HL-60 (cell line): ENCODE results near the gene MYEF2.

Experiments
- DNase-seq, 2 experiments: peaks; one replicate each; pipeline ENCODE4 v3.0.0-alpha.2; 2010 to 2020; ENCODE audit warnings: low read depth in 1 of 2, low spot score in 1 of 2
- H3K27ac ChIP-seq: fragments of 250-450 bp; sonication (Bioruptor Pico); replicated peaks from 2 replicates; pipeline ENCODE4 v1.5.1; 2020; ENCODE audit warnings: mild to moderate bottlenecking, moderate library complexity
- H3K27me3 ChIP-seq: fragments of 250-450 bp; sonication (Bioruptor Pico); 2 replicates; pipeline ENCODE4 v1.5.1; 2021; ENCODE audit warnings: mild to moderate bottlenecking, moderate library complexity; ENCODE audit not compliant: insufficient read depth, poor library complexity, severe bottlenecking
- H3K4me3 ChIP-seq: replicated peaks from 2 replicates; pipeline ENCODE4 v1.5.1; 2011; ENCODE audit warnings: mild to moderate bottlenecking, control low read depth, low read length; ENCODE audit not compliant: insufficient read depth
- GABPA ChIP-seq: IDR thresholded peaks from 2 replicates; pipeline ENCODE4 v1.6.1; 2012; ENCODE audit warnings: low read depth
- POLR2AphosphoS5 ChIP-seq: IDR thresholded peaks from 2 replicates; pipeline ENCODE4 v1.6.1; 2012; ENCODE audit warnings: low read depth
- SPI1 ChIP-seq: IDR thresholded peaks from 2 replicates; pipeline ENCODE4 v1.6.1; 2012; ENCODE audit warnings: low read depth, mild to moderate bottlenecking, borderline replicate concordance
- TF ChIP-seq, protein P1 (sequence below): IDR thresholded peaks from one replicate; pipeline ENCODE4 v1.5.1; 2011; ENCODE audit warnings: low read length, control low read depth, inconsistent platforms; ENCODE audit not compliant: insufficient read depth
- TF ChIP-seq, protein P2 (sequence below): IDR thresholded peaks from 2 replicates; pipeline ENCODE4 v1.6.1; 2012; ENCODE audit warnings: low read depth; ENCODE audit not compliant: insufficient replicate concordance

MYEF2 gene

DNA sequence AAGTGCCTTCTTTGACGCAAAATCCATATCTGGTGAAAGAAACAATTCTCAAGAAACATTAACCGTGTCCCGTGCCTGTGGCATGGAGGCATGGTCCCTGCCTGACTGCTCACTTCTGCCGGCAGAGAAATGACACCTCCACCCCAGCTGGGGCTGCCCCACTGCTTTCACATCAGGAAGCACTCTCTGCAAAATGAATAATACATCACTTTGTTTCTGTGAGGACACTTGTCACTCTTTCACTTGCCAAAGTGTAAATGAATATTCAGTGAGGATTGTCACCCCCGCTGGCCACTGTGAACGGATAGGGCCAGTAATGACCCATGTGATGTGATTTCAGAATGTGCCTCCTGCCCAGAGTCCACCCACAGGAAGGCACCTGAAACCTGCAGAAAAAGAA is 88.4 kb downstream of the MYEF2 start:
- DNase-seq: no peak
- no peak overlapping the region for H3K27ac ChIP-seq
- H3K4me3 ChIP-seq: no peak overlapping the region
- H3K27me3 ChIP-seq: peaks cover 5% of the 10 kb centered on the region
- TF ChIP-seq GABPA: no peak
- no peak for TF ChIP-seq SPI1
- TF ChIP-seq, protein P1, sequence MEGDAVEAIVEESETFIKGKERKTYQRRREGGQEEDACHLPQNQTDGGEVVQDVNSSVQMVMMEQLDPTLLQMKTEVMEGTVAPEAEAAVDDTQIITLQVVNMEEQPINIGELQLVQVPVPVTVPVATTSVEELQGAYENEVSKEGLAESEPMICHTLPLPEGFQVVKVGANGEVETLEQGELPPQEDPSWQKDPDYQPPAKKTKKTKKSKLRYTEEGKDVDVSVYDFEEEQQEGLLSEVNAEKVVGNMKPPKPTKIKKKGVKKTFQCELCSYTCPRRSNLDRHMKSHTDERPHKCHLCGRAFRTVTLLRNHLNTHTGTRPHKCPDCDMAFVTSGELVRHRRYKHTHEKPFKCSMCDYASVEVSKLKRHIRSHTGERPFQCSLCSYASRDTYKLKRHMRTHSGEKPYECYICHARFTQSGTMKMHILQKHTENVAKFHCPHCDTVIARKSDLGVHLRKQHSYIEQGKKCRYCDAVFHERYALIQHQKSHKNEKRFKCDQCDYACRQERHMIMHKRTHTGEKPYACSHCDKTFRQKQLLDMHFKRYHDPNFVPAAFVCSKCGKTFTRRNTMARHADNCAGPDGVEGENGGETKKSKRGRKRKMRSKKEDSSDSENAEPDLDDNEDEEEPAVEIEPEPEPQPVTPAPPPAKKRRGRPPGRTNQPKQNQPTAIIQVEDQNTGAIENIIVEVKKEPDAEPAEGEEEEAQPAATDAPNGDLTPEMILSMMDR: no peak
- TF ChIP-seq POLR2AphosphoS5: no peak
- TF ChIP-seq, protein P2, sequence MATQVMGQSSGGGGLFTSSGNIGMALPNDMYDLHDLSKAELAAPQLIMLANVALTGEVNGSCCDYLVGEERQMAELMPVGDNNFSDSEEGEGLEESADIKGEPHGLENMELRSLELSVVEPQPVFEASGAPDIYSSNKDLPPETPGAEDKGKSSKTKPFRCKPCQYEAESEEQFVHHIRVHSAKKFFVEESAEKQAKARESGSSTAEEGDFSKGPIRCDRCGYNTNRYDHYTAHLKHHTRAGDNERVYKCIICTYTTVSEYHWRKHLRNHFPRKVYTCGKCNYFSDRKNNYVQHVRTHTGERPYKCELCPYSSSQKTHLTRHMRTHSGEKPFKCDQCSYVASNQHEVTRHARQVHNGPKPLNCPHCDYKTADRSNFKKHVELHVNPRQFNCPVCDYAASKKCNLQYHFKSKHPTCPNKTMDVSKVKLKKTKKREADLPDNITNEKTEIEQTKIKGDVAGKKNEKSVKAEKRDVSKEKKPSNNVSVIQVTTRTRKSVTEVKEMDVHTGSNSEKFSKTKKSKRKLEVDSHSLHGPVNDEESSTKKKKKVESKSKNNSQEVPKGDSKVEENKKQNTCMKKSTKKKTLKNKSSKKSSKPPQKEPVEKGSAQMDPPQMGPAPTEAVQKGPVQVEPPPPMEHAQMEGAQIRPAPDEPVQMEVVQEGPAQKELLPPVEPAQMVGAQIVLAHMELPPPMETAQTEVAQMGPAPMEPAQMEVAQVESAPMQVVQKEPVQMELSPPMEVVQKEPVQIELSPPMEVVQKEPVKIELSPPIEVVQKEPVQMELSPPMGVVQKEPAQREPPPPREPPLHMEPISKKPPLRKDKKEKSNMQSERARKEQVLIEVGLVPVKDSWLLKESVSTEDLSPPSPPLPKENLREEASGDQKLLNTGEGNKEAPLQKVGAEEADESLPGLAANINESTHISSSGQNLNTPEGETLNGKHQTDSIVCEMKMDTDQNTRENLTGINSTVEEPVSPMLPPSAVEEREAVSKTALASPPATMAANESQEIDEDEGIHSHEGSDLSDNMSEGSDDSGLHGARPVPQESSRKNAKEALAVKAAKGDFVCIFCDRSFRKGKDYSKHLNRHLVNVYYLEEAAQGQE: no peak

DNA sequence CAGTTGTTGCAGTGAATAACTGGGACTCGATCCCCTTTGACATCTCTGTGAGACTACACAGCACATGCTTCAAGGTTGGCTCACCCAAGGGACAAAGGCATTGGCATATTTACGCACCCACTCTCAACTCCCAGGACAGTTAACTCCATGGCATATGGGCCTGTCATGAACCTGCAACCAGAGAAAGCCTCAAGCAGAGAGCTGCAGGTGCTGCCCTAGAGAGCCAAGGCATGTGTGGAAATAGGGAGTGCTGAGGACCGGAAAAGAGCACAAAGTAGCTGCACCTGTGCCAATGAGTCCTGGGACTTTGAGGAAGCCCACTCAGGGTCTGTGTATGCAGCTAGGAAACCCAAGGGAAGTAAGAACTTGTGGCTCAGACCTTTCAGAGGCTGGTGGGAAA is 90.3 kb downstream of the MYEF2 start:
- TF ChIP-seq, protein P2: no peak
- TF ChIP-seq SPI1 (no peak), POLR2AphosphoS5 (no peak), GABPA (no peak)
- TF ChIP-seq, protein P1: no peak
- H3K4me3 ChIP-seq: no peak overlapping the region
- no peak for DNase-seq
- H3K27ac ChIP-seq: no peak overlapping the region
- H3K27me3 ChIP-seq: peaks cover 5% of the 10 kb centered on the region

DNA sequence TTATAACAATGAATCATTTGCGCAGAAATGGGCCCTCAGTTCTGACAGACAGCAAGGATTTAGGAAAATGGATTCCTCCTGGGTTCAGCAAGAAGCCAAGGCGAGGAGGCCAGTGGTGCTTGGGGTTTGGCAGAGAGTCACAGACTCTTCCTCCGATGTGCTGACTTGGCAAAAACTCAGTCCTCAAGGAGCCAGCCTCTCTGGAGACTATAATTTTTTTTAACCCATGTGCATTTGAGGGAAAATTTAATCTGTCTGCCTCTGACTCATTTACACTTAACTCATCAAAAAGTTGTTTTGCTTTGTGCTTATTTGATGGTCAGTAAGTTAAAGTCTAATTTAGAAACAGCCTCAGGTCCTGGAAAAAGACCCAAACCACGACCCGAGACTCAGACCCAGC is 91.5 kb downstream of the MYEF2 start:
- DNase-seq: no peak
- H3K4me3 ChIP-seq: no peak overlapping the region
- peaks cover 5% of the 10 kb centered on the region for H3K27me3 ChIP-seq
- TF ChIP-seq, protein P2: no peak
- TF ChIP-seq, protein P1: no peak
- no peak for TF ChIP-seq POLR2AphosphoS5
- no peak overlapping the region for H3K27ac ChIP-seq
